Measurements from ENCODE around the gene ANKRD24.
"Not testable (repeated sequence)": the region's sequence is repeated elsewhere in the genome, so short reads cannot be mapped to it uniquely, and the experiment has no call there.

The ANKRD24 gene

GRCh38 chr19:4234142-4234861 is 51.8 kb downstream of the ANKRD24 start:
- H3K27ac ChIP-seq (replicated peaks): no peak overlapping the region
- TF ChIP-seq POLR2AphosphoS5 (IDR thresholded peaks at IDR 0.05; ENCODE audit: low read depth) (no peak), GABPA (IDR thresholded peaks at IDR 0.05; ENCODE audit: low read depth) (no peak), SPI1 (IDR thresholded peaks at IDR 0.05; ENCODE audit: borderline replicate concordance, low read depth) (no peak)
- TF ChIP-seq, protein P1, sequence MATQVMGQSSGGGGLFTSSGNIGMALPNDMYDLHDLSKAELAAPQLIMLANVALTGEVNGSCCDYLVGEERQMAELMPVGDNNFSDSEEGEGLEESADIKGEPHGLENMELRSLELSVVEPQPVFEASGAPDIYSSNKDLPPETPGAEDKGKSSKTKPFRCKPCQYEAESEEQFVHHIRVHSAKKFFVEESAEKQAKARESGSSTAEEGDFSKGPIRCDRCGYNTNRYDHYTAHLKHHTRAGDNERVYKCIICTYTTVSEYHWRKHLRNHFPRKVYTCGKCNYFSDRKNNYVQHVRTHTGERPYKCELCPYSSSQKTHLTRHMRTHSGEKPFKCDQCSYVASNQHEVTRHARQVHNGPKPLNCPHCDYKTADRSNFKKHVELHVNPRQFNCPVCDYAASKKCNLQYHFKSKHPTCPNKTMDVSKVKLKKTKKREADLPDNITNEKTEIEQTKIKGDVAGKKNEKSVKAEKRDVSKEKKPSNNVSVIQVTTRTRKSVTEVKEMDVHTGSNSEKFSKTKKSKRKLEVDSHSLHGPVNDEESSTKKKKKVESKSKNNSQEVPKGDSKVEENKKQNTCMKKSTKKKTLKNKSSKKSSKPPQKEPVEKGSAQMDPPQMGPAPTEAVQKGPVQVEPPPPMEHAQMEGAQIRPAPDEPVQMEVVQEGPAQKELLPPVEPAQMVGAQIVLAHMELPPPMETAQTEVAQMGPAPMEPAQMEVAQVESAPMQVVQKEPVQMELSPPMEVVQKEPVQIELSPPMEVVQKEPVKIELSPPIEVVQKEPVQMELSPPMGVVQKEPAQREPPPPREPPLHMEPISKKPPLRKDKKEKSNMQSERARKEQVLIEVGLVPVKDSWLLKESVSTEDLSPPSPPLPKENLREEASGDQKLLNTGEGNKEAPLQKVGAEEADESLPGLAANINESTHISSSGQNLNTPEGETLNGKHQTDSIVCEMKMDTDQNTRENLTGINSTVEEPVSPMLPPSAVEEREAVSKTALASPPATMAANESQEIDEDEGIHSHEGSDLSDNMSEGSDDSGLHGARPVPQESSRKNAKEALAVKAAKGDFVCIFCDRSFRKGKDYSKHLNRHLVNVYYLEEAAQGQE (IDR thresholded peaks at IDR 0.05; ENCODE audit: insufficient replicate concordance, low read depth): no peak
- H3K27me3 ChIP-seq (ENCODE audit: insufficient read depth, poor library complexity, severe bottlenecking): no peaks in the 10 kb centered on the region
- no peak for DNase-seq (ENCODE audit: low read depth in 1 of 2, low spot score in 1 of 2)
- no peak overlapping the region for H3K4me3 ChIP-seq (replicated peaks; ENCODE audit: insufficient read depth, low read length)

DNA sequence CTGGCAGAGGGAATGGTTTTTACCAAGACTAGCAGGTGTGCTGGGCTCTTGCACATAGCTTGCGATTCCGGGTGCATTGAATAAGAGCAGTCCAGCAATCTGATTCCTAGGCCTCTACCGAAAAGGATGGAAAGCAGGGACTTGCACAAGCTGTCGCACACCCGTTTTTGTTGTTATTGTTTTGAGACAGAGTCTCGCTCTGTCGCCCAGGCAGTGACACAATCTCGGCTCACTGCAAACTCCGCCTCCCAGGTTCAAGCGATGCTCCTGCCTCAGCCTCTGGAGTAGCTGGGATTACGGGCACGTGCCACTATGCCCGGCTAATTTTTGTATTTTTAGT is 52.3 kb downstream of the ANKRD24 start:
- Histone ChIP-seq H3K27me3 (ENCODE audit: insufficient read depth, poor library complexity, severe bottlenecking) (no peaks in the 10 kb centered on the region), H3K27ac (replicated peaks) (no peak overlapping the region), H3K4me3 (replicated peaks; ENCODE audit: insufficient read depth, low read length) (no peak overlapping the region)
- TF ChIP-seq GABPA (IDR thresholded peaks at IDR 0.05; ENCODE audit: low read depth) (no peak), SPI1 (IDR thresholded peaks at IDR 0.05; ENCODE audit: borderline replicate concordance, low read depth) (no peak), POLR2AphosphoS5 (IDR thresholded peaks at IDR 0.05; ENCODE audit: low read depth) (no peak)
- TF ChIP-seq, protein P1 (IDR thresholded peaks at IDR 0.05; ENCODE audit: insufficient replicate concordance, low read depth): no peak
- no peak for DNase-seq (ENCODE audit: low read depth in 1 of 2, low spot score in 1 of 2)

GRCh38 chr19:4237510-4237909 is 55.0 kb downstream of the ANKRD24 start:
- not testable (repeated sequence) for DNase-seq (ENCODE audit: low read depth in 1 of 2, low spot score in 1 of 2); H3K27me3 ChIP-seq (ENCODE audit: insufficient read depth, poor library complexity, severe bottlenecking); H3K27ac ChIP-seq (replicated peaks); H3K4me3 ChIP-seq (replicated peaks; ENCODE audit: insufficient read depth, low read length)

DNA sequence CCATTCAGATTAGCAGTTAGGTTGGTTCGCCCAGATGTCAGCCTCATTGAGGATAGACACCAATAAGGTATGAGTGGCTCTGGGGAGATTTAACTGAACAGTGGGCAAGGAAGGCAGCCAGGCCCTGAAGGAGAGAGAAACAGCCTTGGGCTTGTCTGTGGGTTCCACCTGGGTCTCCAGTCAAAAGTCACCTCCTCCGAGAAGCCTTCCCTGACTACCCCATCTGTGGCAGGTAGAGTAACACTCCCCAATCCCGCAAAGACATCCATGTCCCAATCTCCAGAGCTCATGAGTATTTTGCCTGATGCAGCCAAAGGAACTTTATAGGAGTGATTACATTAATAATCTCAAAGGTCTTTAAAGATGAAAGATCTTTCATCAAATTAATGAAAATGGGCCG is 56.3 kb downstream of the ANKRD24 start:
- Histone ChIP-seq H3K27ac (replicated peaks) (no peak overlapping the region), H3K27me3 (ENCODE audit: insufficient read depth, poor library complexity, severe bottlenecking) (no peaks in the 10 kb centered on the region), H3K4me3 (replicated peaks; ENCODE audit: insufficient read depth, low read length) (no peak overlapping the region)
- no peak for DNase-seq (ENCODE audit: low read depth in 1 of 2, low spot score in 1 of 2)
- TF ChIP-seq GABPA (IDR thresholded peaks at IDR 0.05; ENCODE audit: low read depth): no peak
- TF ChIP-seq POLR2AphosphoS5 (IDR thresholded peaks at IDR 0.05; ENCODE audit: low read depth): no peak
- TF ChIP-seq, protein P1 (IDR thresholded peaks at IDR 0.05; ENCODE audit: insufficient replicate concordance, low read depth): no peak
- TF ChIP-seq CTCF (IDR thresholded peaks at IDR 0.05; ENCODE audit: insufficient read depth, low read length): no peak
- TF ChIP-seq SPI1 (IDR thresholded peaks at IDR 0.05; ENCODE audit: borderline replicate concordance, low read depth): no peak

Measured in HL-60 (cell line).